Subcutaneous adipose tissue (tissue), 4 donors: ENCODE results near the gene HTR6. TPM values are rescaled to one million over a fixed set of nuclear protein-coding genes. Genes with fewer than 3 reads are reported as not detected.

ENCODE experiments used
- total RNA-seq, 4 donors: library from RNA; depleted of rRNA; stranded (reverse); fragments of >200 nt; gene quantifications; one replicate each; pipeline ENCODE4 v1.1.0, GENCODE V29; 2016
- TF ChIP-seq, protein P1 (sequence below): fragments of 450-650 bp; IDR thresholded peaks from one replicate; pipeline ENCODE4 v1.5.1; 2016; ENCODE audit warnings: low read depth, mild to moderate bottlenecking, control low read depth, antibody characterized with exemption, moderate library complexity

Gene HTR6
- total RNA-seq, 4 donors from 2014 or later = not detected

DNA sequence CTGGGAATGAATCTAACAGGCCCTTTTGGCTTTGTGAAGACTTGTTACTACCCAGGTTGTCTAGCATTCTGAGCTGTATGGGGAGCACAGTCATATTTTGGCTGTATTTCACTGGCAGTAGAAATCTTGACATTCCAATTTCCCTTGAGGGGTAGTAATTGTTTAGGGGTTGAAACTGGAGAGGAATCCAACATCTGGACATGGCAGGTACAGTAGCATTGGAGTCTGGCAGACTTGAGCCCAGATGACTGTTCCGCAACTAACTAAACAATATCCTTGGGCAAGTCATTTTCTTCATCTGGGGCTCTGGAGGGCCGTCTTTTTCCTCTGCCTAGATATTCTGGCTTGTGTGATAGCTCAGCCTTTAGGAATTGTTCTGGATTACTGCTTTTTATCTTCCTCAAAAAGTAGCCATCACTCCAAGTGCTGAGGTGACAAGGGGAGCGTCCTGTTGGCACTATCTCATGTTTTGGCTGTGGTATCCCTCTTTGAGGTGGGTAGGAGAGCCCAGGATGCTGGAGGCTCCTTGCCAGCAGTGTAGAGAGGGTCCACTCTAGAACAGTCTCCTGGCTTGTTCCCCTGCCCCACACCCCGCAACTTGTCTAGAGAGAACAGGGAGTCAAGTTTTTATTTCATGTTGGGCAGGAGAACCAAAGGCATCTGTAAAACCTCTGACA, 43.3 kb upstream of the HTR6 start:
- TF ChIP-seq, protein P1, sequence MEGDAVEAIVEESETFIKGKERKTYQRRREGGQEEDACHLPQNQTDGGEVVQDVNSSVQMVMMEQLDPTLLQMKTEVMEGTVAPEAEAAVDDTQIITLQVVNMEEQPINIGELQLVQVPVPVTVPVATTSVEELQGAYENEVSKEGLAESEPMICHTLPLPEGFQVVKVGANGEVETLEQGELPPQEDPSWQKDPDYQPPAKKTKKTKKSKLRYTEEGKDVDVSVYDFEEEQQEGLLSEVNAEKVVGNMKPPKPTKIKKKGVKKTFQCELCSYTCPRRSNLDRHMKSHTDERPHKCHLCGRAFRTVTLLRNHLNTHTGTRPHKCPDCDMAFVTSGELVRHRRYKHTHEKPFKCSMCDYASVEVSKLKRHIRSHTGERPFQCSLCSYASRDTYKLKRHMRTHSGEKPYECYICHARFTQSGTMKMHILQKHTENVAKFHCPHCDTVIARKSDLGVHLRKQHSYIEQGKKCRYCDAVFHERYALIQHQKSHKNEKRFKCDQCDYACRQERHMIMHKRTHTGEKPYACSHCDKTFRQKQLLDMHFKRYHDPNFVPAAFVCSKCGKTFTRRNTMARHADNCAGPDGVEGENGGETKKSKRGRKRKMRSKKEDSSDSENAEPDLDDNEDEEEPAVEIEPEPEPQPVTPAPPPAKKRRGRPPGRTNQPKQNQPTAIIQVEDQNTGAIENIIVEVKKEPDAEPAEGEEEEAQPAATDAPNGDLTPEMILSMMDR = no peak

DNA sequence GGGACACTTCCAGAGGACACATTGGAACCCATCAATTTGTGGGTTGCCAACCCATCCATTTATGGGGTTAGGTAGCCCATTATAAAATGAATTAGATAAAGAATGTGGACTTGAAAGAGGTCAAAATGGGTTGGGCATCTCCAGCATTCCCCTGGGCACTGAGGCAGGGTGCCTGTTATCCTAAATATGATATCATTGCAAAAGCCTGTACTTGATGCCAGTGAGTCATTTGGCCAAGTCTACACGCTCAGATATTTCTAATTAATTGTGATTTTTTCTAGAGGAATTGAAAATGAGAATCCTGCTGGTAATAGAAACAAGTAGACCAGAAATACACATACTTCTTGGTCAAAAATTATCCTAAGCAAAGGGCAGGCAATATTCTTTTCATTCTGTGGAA, 42.5 kb upstream of the HTR6 start:
- TF ChIP-seq, protein P1 = no peak

DNA sequence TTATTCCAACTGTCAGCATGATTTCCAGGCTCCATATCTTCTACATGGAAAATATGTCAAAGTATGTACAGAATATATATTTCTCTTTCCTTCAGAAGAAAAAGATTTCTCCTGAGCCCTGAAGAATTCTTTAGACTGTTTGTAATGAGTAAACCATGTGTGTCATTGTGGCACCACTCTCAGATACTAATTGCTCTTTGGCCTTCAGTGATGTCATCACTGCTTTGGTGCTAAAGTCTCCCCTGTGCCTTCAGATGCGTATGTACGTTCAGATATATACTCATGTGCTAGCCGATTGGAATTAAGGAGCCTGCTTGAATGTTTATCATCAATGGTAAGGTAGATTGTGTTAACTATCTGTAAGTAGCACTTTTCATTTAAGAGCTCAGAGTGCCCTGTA, 41.2 kb upstream of the HTR6 start:
- TF ChIP-seq, protein P1 = no peak

DNA sequence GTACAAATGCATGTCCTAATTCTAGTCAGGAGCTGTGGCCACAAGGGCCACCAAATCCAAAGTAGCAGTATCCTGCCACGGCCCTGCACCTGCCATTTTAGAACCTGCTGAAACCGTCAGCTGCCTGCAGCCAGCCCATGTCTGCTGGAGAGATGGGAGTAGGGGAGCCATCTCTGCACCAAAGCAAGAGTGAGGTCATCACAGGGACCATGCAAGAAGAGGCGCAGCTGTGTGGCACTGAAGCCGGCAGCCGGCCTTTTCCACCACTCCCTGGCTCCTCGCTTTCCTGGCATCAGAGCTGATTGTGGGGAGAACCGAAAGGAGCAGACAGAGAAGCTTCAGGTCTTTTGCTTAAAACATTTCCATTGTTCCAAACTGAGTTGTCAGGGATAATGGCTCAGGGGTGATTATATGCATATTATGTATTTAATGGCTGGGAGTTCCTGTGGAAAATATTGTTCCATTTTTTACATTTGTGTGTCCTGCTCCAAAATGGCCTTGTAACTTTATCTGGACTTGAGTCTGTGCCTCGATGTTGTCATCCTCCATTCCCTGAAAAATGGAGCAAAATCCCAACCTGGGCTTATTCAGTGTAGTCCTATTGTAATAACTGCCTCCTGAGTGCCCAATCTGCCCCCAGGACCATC, 39.3 kb upstream of the HTR6 start:
- TF ChIP-seq, protein P1 = no peak

DNA sequence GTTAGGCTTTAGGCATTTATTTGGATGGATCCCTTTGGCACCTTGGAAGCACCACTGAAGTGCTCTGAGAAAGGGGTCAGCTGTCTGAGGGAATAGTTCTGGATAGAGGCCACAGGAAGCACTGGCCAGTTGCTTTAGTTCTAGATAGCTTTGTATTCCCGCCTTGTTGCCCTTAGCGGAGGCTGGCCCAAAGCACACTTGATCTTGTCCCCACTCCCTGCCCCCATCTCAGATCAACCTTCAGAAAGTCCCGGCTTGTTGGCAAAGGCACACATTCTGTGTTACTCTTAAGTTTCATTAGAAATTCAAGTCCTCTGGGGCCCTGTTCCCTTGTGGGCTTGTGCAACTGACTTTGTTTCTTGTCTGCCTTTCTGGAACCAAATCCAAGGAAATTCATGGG, 35.8 kb upstream of the HTR6 start:
- TF ChIP-seq, protein P1 = no peak

DNA sequence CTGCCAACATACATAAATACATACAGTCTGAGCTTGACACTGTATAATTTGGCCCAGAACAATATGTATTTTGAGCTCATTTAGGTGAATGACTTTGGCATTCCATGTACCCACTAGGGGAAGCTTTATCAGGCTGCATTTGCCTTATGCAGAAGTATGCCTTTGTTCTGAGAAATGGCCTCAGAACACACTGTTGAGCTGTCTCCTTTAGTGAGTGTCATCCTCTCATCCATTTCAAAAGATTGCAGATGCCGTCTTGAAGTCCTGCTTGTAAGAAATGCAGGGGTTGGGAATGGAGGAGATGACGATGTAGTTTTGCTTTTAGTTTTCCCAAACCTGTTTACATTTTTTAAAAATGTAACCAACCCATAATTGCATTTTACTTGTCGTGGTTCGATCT, 35.3 kb upstream of the HTR6 start:
- TF ChIP-seq, protein P1 = no peak

DNA sequence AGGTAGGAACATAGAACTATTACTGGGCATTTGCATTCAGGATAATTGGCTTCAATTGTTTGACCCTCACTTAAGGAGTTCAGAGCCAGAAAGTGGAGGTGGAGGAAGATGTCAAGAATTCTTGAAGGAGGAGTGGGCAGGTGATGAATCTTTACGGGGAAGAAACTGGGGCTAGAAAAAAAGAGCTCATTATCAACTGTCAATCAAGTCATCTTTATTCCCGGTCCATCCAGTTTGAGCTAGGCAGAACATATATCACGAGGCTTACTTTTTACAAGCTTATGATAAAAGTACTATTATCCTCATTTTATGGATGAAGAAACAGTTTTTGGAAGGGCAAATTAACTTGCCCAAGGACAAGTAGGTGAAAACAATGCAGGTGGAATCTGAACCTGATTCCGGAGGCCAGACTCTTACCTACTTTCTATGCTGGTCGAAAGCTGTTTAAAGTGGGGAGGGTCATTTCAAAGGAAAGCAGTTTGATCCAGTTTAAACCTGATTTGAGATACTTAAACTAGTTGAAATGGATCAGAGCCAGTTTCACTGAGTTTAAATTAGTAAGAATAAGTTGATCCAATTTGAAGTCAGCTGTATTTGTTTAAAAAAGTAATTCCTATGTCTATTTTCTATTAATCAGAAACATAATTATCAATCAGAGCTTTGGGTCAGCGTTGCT, 33.8 kb upstream of the HTR6 start:
- TF ChIP-seq, protein P1 = no peak
